ENCODE results near the gene SIGLEC15.

DNA sequence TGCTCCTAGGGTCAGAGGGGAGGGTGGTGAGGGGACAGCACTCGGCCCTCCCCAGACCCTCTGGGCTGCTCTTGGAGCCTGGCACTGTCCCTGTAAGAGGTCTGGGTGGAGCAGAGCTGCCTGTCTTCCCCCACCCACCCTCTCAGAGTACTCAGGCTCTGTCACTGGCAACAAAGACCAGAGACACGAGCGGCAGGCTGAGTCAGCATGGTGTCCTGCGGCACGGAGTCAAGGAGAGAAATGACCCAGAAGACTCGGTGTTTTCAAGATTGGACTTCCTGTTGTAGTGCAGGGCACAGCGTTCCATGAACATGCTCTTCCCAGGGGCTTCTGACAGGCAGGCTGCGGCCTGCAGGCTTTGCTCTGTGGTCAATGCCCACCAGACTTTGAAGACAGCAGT is 19.9 kb downstream of the SIGLEC15 start:
- TF ChIP-seq, protein P1, sequence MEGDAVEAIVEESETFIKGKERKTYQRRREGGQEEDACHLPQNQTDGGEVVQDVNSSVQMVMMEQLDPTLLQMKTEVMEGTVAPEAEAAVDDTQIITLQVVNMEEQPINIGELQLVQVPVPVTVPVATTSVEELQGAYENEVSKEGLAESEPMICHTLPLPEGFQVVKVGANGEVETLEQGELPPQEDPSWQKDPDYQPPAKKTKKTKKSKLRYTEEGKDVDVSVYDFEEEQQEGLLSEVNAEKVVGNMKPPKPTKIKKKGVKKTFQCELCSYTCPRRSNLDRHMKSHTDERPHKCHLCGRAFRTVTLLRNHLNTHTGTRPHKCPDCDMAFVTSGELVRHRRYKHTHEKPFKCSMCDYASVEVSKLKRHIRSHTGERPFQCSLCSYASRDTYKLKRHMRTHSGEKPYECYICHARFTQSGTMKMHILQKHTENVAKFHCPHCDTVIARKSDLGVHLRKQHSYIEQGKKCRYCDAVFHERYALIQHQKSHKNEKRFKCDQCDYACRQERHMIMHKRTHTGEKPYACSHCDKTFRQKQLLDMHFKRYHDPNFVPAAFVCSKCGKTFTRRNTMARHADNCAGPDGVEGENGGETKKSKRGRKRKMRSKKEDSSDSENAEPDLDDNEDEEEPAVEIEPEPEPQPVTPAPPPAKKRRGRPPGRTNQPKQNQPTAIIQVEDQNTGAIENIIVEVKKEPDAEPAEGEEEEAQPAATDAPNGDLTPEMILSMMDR (conservative IDR thresholded peaks at IDR 0.05 in 1 of 2, IDR thresholded peaks at IDR 0.05 in 1 of 2; ENCODE audit: low read depth in 1 of 2, low read length in 2 of 2): no peak
- TF ChIP-seq EZH2 (IDR thresholded peaks at IDR 0.05; ENCODE audit: low read length, missing control alignments): no peak
